HG02973 (cell line): ENCODE measurements around the gene APBA3.

ENCODE experiments used
- ATAC-seq: cut with Tn5 transposase; IDR thresholded peaks from one replicate; pipeline ENCODE4 v1.9.1; 2021; ENCODE audit warnings: moderate library complexity; ENCODE audit not compliant: unreplicated experiment

The APBA3 gene, protein sequence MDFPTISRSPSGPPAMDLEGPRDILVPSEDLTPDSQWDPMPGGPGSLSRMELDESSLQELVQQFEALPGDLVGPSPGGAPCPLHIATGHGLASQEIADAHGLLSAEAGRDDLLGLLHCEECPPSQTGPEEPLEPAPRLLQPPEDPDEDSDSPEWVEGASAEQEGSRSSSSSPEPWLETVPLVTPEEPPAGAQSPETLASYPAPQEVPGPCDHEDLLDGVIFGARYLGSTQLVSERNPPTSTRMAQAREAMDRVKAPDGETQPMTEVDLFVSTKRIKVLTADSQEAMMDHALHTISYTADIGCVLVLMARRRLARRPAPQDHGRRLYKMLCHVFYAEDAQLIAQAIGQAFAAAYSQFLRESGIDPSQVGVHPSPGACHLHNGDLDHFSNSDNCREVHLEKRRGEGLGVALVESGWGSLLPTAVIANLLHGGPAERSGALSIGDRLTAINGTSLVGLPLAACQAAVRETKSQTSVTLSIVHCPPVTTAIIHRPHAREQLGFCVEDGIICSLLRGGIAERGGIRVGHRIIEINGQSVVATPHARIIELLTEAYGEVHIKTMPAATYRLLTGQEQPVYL

DNA sequence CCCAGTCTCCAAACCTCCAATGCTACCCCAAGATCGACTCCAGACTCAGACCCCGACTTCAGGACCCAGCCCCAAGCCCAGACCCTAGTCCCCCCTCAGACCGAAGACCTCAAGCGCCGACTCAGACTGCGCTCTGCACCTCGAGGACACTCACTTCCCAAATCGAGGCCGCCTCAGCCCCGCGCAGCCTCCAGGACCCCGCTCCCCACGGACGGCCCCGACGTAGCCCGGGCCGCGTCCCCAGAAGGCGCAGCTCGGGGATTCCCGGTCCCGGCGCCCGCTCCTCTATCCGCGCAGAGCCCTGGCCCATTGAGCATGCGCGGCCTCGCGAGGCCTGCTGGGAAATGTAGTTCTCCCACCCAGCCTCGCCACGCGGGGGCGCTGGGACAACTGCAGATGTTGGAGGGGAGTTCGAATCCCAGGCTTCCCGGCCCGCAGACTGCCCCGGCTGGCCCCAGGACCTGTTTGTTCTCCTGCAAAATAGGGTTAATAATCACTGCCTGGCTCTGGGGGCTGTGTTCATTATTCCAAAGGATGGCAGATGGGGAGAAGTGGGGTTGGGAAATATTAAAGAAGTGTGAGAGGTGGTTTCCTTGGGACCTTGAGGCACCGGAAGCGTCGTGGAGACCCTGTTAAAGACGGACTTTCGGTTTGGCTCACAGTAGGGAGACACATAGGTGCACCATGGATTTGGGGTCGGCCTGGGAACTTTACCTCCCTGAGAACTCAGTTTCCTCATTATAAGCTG, at the start of gene APBA3:
APBA3 (minus strand) TSS at position 311 of the 748 bp plus-strand sequence. CDS start 1,428 bp downstream, outside the sequence.
- ATAC-seq, result peak; percentile 48

DNA sequence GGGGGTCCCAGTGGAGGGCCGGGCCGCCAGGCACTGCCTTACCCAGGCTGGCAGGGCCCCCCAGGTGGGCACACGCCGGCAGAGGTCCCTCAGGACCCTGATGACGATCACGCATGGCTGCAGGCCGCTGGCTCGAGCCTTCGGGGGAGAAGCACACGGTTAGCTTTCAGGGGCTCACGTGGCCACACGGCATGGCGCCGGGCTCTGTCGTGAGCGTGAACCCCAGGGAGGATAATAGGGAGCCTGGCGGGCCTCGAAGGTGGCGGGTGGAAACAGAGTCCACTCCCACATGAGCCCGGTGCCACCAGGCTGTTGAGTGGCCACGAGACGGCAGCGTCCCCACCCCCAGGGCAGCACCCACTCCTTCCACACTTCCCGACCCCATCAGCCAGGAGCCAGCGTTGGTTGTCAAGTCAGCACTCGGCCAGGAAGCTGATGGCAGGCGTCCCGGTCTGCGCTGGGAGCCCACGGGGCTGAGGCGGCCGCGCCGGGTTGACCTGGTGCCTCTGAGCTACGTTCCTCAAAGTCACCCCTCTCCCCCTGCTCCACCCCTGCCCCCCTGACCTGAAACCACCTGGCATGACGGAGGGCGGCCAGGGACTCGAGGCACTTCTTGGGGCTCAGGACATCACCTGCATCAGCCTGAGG, 49.3 kb upstream of the APBA3 start:
- no peak for ATAC-seq

DNA sequence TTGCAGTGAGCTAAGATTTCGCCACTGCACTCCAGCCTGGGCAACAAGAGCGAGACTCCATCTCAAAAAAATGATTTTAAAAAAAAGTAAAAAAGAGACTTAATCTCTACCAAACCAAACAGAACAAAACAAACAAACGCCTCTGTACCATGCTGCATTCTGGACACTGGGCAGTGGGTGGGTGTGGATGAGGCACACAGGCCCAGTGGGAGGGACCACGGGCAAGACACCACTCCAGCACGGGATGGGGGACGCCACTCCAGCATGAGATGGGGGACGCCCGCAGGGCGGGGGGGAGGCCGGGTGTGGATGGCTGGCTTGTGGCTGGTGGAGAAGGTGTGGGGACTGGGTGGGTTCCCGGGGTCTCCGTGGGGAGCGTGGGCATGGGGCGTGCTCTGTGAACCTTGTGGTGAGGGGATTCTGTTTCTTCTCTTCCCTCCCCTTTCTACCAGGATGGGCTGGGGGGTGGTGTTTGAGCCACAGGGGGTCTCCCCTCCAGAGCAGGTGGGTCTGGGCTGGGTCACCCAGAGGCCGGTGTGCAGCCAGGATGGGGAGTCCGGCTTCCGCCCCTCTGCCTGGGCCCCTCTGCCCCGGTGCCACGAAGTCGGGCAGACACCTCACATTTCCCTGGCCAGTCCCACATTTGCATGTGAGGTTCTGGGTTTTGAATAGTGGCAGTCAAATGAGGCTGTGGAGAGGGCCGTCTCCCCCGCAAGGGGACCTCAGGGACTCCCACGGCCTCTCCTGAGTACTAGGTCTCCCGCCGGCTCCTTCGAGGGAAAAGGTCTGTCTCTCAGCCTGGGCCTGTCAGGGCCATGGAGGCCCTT, 48.6 kb upstream of the APBA3 start:
- no peak for ATAC-seq

DNA sequence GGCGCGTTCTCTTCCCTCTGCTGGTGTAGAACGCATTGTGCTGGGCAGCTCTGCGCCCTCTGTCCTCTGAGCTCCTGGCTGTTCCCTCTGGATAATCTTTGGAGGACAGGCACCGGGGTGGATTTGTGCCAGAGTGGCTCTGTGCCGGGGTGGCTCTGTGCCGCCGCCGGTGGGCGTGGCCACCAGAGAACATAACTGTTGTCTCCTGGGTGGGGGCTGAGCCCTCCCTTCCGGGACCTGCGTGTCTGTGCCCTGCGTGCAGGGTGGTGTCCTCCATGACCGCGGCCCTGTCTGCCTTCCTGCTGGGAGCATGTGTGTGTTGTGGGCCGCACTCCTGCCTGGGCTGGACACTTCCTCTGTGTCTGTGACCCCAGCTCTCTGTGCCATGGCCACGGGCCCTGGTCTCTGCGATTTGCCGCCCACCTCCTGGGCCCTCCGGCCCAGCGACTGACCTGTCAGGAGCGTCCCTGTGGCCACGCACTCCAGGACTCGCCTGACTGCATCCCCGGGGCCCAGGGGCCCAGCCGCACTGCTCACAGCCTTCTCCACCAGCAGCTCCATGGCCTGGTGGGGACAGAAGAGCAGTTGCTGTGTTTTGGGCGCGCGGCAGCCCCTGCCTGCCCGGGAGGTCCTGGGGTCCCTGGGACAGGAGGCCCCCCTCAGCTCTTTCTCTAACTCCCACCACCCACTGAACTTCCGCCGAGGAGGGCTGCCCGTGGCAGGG, 47.1 kb upstream of the APBA3 start:
- no peak for ATAC-seq

DNA sequence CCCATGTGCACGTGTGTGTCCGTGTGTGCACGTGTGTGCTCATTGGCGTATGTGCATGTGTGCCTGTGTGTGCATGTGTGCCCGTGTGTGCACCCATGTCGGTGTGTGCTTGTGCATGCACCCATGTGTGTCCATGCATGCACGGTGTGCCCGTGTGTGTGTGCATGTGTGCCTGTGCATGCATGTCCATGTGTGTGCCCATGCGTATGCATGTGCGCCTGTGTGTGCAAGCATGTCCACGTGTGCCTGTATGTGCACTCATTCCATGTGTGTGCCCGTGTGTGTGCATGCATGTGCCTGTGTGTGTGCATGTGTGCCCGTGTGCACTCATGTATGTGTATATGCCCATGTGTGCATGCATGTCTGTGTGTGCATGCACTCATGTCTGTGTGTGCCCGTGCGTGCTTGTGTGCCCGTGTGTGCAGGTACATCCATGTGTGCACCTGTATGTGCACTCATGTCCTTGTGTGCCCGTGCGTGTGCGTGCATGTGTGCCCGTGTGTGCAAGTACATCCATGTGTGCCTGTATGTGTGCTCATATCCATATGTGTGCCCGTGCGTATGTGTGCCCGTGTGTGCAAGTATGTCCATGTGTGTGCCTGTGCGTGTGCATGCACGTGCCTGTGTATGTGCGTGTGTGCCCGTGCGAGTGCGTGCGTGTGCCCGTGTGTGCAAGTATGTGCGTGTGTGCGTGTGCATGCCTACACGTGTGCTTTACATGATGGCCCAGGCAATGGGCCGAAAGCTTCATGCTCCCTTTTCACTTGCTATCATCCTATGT, 46.3 kb upstream of the APBA3 start:
- no peak for ATAC-seq

DNA sequence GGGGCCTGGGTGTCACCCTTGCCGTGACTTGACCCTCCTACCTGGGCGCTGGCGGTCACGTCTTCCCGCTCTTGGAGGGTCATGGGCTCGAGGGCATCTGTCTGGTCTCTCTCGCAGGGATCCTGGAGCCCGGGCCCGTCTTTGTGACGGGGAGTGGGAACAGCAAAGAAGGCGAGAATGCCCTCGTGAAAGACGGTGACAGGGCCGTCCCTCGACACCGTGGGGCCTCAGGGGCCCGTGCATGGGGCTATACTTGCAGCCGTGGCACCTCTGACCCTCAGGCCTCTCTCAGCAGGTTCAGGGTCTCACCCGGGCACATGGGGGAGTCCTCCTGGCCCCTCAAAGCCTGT, 45.6 kb upstream of the APBA3 start:
- no peak for ATAC-seq

DNA sequence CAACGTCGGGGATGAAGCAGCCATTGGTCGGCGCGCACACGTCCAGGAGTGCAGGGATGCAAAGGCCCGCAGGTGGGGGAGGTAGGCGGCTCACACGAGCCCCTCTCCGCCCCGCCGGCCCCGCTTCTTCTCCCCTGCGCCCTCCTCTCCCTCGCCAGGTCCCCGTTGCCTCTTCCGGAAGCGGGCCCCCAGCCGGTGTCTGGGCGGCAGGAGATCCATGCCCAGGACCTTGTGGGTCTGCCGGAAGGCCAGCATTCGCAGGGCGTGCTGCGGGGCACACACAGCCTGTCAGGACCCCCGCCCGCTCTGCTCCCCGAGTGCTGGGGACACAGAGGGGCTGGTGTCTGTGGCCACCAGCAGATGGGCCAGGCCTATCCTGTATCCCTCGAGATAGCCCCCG, 44.4 kb upstream of the APBA3 start:
- ATAC-seq, result no peak

DNA sequence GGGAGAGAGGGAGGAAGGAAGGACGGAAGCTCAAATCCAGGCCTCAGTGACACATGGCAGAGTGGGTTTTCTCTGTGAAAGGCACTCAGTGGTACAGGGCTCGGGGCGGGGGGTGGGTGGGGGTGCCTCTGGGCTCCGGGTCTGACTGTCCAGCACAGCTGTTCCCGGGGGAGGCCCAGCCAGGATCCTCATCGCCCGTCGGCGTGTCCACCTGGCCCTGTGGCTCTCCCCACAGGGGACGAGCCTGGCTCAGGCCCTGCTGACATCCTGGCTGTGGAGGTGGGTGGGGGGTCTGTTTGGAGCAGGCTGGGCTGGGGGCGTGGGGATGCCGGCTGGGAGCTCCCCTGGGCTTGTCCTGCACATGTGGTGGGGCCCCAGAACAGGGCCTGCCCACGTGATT, 42.9 kb upstream of the APBA3 start:
- ATAC-seq, result no peak

DNA sequence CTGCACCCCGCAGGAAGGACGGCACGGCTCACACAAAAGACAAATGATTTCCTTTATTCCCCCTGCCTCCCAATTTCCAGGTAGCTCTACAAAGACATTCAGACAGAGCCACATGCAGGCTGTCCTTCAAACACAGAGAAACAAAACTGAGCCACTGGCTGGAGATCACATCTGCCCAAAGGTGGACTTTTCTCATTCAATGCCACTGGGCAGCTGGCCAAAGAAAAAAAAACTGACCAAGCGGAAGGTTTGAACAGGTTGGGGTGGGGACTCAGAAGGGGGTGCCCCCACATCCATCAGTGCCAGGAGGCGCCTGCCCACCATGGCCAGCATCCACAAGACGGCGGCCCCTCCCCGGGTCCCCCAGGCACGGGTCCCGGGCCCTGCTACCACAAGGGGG, 42.5 kb upstream of the APBA3 start:
- ATAC-seq, result no peak

DNA sequence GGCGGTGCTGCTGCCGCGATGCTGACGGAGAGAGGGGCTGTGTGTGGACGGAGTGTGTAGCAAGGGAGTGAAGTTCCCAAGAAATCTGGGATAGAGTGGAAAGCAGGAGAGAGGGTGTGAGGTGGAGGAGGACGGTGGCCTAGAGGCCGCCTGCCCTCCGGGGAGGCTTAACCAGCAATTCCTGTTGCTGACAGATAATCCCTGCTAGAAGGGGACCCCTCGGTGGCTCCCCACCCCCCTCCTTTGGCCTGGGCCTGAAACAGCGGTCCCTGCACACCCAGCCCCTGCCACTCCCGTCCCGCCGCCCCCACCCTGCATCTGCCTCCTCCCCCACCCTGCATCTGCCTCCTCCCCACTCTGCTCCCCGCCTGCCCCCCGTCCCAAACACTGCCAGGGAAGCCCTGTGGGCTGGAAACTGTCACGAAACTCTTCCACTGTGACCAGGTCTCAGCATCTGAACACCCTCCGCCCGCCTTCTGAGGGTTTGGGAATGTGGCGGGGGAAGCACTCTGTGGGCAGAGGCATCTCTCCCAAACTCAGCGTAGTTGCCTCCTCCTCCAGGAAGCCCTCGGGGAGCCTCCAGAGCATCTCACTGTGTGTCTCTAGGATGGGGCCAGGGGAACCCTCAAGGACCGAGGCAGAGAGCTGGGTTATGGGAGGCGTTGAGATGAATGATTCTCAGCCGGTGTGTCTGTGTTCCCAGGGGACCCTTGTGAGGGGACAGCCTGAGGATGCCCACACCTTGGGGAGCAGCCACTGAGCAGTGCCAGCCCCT, 41.8 kb upstream of the APBA3 start:
- no peak for ATAC-seq

DNA sequence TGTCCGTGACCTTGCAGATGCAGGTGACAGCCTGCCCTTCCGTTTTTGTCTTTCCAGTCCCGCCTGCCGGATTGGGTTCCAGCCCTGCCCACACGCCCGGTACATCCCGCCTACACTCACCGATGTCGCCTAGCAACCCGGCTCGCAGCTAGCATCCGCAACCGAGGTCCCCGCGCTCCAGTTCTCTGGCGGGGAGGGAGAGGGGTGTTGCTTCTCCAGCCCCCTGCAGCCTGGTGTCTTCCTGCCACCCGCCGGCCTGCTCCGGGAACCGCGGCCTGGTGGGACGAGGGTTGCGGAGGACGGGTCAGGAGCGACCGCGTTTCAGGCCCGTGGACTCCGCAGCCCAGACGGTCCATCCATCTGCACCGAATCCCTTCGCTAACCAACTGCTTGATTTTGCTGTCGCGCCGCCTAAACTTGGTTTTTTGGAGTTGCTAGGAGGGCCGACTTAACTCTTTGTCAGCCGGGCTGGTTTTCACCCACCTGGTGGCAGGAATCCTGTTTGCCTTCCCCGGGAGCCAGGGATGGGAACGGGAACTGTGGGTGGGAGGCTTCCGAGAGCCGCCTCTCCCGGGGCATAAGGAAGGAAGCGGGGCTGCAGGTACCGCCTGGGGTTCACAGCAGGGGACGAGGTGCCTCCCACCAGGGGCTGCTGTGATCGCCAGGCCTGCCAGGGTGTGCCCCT, 40.1 kb upstream of the APBA3 start:
- no peak for ATAC-seq

DNA sequence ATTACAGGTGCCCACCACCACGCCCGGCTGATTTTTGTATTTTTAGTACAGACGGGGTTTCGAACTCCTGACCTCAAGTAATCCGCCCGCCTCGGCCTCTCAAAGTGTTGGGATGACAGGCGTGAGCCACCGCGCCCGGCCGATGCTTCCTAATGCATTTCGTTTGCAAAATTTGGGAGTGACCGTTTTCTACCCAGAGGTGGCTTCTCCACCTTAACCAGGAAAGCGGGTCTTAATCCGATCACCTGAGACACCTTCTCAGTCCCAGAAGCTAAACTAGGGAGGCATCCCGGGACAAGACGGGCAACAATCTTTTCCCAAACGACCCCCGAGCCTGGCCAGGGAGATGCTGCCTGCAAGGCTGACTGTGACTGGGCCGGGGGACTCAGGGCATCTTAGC, 39.5 kb upstream of the APBA3 start:
- no peak for ATAC-seq

DNA sequence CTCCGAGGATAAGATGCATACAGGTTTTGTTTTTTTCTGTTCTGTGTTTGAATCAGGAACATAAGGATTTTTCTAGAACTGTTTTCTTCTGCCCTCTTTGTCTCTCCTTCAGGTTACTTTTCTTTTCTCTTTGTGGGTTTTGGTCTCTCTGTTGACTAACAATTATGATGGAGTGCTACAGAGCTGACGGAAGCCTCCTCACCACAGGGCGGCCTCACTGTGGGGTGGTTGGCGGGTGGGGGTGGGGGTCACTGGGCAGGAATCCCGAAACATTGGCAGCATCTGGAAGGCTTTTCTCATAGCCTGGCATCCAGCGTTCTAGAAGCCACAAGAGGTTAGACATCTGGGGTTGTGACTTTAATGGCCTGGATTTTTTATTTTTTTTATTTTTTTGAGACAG, 36.6 kb upstream of the APBA3 start:
- ATAC-seq, result no peak

DNA sequence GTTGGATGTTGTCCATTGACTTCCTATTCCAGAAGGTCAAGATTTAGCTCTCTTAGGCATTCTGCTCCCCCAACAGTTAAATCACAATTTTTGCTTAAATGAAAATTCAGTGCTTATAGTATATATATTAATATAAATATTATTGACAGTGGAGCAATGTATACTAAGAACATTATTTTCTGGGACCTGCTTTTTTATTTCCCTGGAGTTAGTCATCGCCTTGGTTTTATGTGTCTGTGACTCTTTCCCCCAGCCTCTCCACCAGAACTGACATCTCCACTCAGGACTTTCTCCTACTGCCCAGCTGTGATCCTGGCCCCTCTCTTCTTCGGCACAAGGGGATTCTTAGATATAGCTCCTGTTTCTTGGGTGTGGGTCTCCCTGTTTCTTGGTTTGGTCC, 34.9 kb upstream of the APBA3 start:
- no peak for ATAC-seq

DNA sequence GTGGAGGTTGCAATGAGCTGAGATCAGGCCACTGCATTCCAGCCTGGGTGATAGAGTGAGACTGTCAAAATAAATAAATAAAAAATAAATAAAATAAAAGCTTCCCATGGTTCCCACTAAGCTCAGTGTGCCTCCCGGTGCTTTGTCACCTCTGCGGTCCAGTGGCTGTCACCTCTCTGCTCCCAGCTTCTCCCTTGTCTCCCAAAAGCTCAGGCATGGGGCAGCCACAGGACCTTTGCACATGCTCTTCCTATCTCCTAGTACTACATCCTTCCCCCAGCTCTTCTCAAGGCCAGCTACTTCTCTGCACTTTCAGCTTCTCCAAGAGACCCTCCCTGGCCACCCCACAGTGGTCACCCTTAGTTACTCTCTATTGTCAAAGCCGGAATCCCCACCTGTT, 32.3 kb upstream of the APBA3 start:
- ATAC-seq, result no peak

DNA sequence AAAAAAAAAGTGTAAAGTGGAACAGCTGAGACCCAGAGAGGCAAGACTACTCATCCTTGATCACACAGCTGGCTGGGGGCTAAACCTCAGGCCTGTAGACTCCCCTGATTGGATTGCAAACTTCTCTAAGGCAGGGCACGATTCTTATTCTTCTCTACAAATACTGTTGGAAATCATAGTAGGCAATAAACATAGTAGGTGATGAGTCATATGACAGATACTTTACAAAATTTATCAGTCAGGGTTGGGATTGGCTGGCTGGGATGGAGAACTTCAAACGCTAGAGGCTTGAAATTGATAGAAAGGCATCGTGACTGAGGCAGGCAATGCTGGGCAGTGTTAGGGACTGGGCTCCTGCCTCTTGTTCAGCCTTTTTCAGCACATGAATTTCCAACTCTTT, 30.6 kb upstream of the APBA3 start:
- ATAC-seq, result no peak

DNA sequence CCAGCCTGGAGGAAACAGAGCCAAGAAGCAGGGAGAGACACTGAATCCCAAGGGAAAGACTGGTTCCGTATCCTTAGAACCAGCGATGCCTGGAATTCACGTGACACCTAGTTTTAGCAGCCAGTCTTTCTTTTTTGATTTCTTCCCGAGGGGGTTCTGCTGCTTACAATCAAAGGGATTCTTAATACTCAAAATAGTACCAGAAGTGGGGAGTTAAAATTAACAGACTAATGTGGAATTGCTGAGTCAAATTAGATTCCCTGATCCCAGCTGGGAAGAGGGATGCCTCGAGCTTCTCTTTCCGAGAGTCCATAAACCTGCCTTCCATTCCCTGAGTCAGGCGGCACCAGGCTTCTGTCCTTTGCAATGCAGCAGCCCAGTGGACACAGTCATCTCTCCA, 29.4 kb upstream of the APBA3 start:
- ATAC-seq, result no peak

DNA sequence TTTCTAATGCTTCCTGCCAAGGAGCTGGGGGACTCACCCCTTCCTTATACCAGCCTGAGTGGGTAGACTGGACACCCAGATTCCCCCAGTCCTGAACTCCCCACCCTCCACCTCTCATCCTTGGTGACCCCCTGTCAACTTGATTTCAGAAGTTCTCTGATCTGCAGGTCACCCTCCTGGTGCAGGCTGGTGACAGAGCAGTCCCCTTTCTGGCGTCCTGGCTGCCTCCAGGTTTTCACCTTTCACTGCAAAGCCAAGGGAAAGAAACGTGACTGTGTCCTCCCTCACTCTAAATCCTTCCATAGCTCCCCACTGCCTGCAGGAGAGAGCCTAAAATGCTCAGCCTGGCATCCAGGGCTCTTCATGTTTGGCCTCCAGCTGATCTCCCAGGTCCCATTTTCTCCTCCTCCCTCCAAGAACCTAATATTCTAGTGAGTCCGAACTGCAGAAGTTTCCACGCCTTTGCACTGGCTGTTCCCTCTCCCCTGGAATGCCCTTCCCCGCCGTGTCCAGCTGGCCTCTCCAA, 28.8 kb upstream of the APBA3 start:
- no peak for ATAC-seq
